ENCODE data around the gene ADAMTS9. TPM values are rescaled to one million over a fixed set of nuclear protein-coding genes. Genes with fewer than 3 reads are reported as not detected.

ADAMTS9 gene
- total RNA-seq, 3 donors from 2014 or later (not counting 1 experiment from before 2014, with no cell fraction given) = not detected

GRCh38 chr3:64595253-64595694, 92.5 kb downstream of the ADAMTS9 start:
- TF ChIP-seq CTCF (IDR thresholded peaks at IDR 0.05) = no peak
- WGBS (ENCODE audit: insufficient coverage) = 75% methylated on average over 5 of the region's 5 CpGs
- H3K4me3 ChIP-seq (ENCODE audit: low read length) = no peak overlapping the region
- H3K27me3 ChIP-seq (ENCODE audit: control insufficient read depth, insufficient read depth, low read length) = no peaks in the 10 kb centered on the region
- H3K36me3 ChIP-seq (ENCODE audit: control insufficient read depth, insufficient read depth, low read length) = no peaks in the 10 kb centered on the region
- DNase-seq (no peak), ATAC-seq (no peak)
- no peaks in the 10 kb centered on the region for H3K4me1 Mint-ChIP-seq
- H3K27me3 Mint-ChIP-seq (ENCODE audit: low read depth in 2 of 2) = no peaks in the 10 kb centered on the region
- peaks cover 0 to 4% of the 10 kb centered on the region in 2 donors for H3K9me3 Mint-ChIP-seq
- H3K27ac Mint-ChIP-seq = no peak overlapping the region
- no peak overlapping the region for H3K4me3 Mint-ChIP-seq
- H3K36me3 Mint-ChIP-seq = no peaks in the 10 kb centered on the region
- H3K27ac ChIP-seq (ENCODE audit: low read length) = no peak overlapping the region
- H3K9me3 ChIP-seq (ENCODE audit: control insufficient read depth, insufficient read depth, low read length) = no peaks in the 10 kb centered on the region
- intact Hi-C loops (cut with micrococcal nuclease) = no loop called here
- H3K4me1 ChIP-seq (ENCODE audit: control insufficient read depth, insufficient read depth, low read length) = no peaks in the 10 kb centered on the region

- no peaks in the 10 kb centered on the region for H3K36me3 Mint-ChIP-seq
- TF ChIP-seq CTCF (IDR thresholded peaks at IDR 0.05) = no peak
- peaks cover 0 to 4% of the 10 kb centered on the region in 2 donors for H3K9me3 Mint-ChIP-seq
- no peaks in the 10 kb centered on the region for H3K9me3 ChIP-seq (ENCODE audit: control insufficient read depth, insufficient read depth, low read length)
- no peaks in the 10 kb centered on the region for H3K4me1 ChIP-seq (ENCODE audit: control insufficient read depth, insufficient read depth, low read length)
- no peaks in the 10 kb centered on the region for H3K27me3 ChIP-seq (ENCODE audit: control insufficient read depth, insufficient read depth, low read length)
- DNase-seq (no peak), ATAC-seq (no peak)
- H3K27me3 Mint-ChIP-seq (ENCODE audit: low read depth in 2 of 2) = no peaks in the 10 kb centered on the region
- H3K4me3 Mint-ChIP-seq = no peak overlapping the region
- intact Hi-C loops (cut with micrococcal nuclease) = no loop called here
- H3K4me1 Mint-ChIP-seq = no peaks in the 10 kb centered on the region
- 94% methylated on average over 9 of the region's 9 CpGs for WGBS (ENCODE audit: insufficient coverage)
- H3K4me3 ChIP-seq (ENCODE audit: low read length) = no peak overlapping the region
- H3K27ac Mint-ChIP-seq = no peak overlapping the region
- H3K36me3 ChIP-seq (ENCODE audit: control insufficient read depth, insufficient read depth, low read length) = no peaks in the 10 kb centered on the region
- no peak overlapping the region for H3K27ac ChIP-seq (ENCODE audit: low read length)
These were observed 93.7 kb downstream of the ADAMTS9 start for GRCh38 chr3:64594134-64594533.

- no peaks in the 10 kb centered on the region for H3K27me3 ChIP-seq (ENCODE audit: control insufficient read depth, insufficient read depth, low read length)
- H3K4me3 ChIP-seq (ENCODE audit: low read length) = no peak overlapping the region
- Mint-ChIP-seq H3K9me3 (peaks cover 0 to 4% of the 10 kb centered on the region in 2 donors), H3K4me1 (no peaks in the 10 kb centered on the region), H3K4me3 (no peak overlapping the region), H3K36me3 (no peaks in the 10 kb centered on the region), H3K27me3 (ENCODE audit: low read depth in 2 of 2) (no peaks in the 10 kb centered on the region), H3K27ac (no peak overlapping the region)
- no peak for TF ChIP-seq CTCF (IDR thresholded peaks at IDR 0.05)
- ATAC-seq (no peak), DNase-seq (no peak)
- H3K4me1 ChIP-seq (ENCODE audit: control insufficient read depth, insufficient read depth, low read length) = no peaks in the 10 kb centered on the region
- H3K36me3 ChIP-seq (ENCODE audit: control insufficient read depth, insufficient read depth, low read length) = no peaks in the 10 kb centered on the region
- WGBS (ENCODE audit: insufficient coverage) = 91% methylated on average over 3 of the region's 3 CpGs
- H3K27ac ChIP-seq (ENCODE audit: low read length) = no peak overlapping the region
- intact Hi-C loops (cut with micrococcal nuclease) = no loop called here
- H3K9me3 ChIP-seq (ENCODE audit: control insufficient read depth, insufficient read depth, low read length) = no peaks in the 10 kb centered on the region
These were observed 94.5 kb downstream of the ADAMTS9 start for GRCh38 chr3:64593350-64593749.

- H3K4me3 ChIP-seq (ENCODE audit: low read length) = no peak overlapping the region
- no peak for DNase-seq
- H3K27ac ChIP-seq (ENCODE audit: low read length) = no peak overlapping the region
- H3K27me3 ChIP-seq (ENCODE audit: control insufficient read depth, insufficient read depth, low read length) = no peaks in the 10 kb centered on the region
- H3K4me1 ChIP-seq (ENCODE audit: control insufficient read depth, insufficient read depth, low read length) = no peaks in the 10 kb centered on the region
- WGBS (ENCODE audit: insufficient coverage) = no CpG with 5 or more reads among the region's 1 CpG
- no peak overlapping the region for H3K4me3 Mint-ChIP-seq
- no peaks in the 10 kb centered on the region for H3K36me3 ChIP-seq (ENCODE audit: control insufficient read depth, insufficient read depth, low read length)
- intact Hi-C loops (cut with micrococcal nuclease) = no loop called here
- no peaks in the 10 kb centered on the region for H3K9me3 ChIP-seq (ENCODE audit: control insufficient read depth, insufficient read depth, low read length)
- H3K27ac Mint-ChIP-seq = no peak overlapping the region
- no peaks in the 10 kb centered on the region for H3K4me1 Mint-ChIP-seq
- H3K36me3 Mint-ChIP-seq = no peaks in the 10 kb centered on the region
- no peaks in the 10 kb centered on the region for H3K27me3 Mint-ChIP-seq (ENCODE audit: low read depth in 2 of 2)
- ATAC-seq = no peak
- no peak for TF ChIP-seq CTCF (IDR thresholded peaks at IDR 0.05)
- peaks cover 0 to 4% of the 10 kb centered on the region in 2 donors for H3K9me3 Mint-ChIP-seq
These were observed 96.2 kb downstream of the ADAMTS9 start for GRCh38 chr3:64591615-64592014.
